ENCODE data around the gene EVC. TPM values are rescaled to one million over a fixed set of nuclear protein-coding genes. Genes with fewer than 3 reads are reported as not detected.

Gene EVC
- total RNA-seq, 1 experiment from 2014 or later, result 3.1 TPM

DNA sequence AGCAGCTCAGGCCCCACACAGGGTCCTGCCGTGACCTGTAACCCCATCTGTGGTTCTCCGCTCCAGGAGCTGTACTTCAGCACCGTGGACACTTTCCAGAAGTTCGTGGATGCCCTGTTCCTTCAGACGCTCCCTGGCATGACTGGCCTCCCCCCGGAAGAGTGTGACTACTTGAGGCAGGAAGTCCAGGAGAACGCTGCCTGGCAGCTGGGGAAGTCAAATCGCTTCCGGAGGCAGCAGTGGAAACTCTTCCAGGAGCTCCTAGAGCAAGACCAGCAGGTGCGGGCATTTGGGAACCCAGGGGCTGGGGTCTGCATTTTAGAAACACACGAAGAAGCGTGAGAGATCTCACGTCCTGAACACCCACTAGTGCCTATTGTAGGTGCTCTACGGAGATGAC, 72.5 kb downstream of the EVC start:
- no peak for DNase-seq (ENCODE audit: extremely low read depth, low read depth)

DNA sequence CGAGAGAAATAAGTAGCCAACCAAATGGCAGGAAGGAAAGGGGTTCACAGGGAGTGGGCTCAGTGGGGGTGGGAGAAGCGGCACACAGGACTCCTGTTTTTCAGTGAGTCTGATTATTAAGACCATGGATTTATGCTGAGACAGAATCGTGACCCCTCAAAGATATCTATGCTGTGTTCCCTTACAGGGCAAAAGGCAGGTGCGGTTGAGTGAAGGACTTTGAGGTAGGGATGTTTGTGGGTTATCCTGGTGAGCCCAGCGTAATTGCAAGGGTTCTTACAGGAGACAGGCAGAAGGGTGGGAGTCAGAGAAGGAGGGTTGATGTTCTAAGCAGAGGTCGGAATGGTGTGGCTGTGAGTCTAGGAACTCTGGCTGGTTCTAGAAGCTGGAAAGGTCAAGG, 73.0 kb downstream of the EVC start:
- DNase-seq (ENCODE audit: extremely low read depth, low read depth), result no peak

DNA sequence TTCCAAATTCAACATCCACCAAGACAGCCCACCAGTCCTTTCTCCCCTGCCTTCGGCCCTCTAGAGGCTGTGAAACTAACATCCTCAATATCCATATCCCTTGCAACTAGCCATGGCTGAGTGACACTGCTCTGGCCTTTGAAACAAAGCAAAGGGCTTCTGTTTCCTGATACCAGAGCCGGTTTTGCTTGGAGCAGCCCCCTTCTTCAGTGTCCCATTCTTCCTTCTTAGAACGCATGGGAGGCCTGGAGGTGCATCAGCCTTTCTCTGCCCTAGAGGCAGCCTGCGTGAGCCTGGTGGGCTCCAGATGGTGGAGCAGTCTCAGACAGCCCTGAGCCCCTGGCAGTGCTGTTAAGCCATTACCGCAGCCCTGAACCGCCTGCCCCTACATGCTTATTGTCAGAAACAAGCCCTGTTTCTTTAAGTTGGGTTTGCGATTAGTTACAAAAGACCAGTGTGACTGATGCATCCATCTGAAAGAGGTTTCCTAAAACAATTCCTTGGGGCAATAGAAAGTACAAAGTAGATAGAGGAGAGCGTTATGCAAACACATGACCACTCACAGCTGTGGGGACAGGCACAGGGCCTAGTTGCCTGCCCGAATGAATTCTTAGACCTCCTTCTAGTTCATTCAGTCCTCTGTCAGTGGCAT, 74.1 kb downstream of the EVC start:
- no peak for DNase-seq (ENCODE audit: extremely low read depth, low read depth)

DNA sequence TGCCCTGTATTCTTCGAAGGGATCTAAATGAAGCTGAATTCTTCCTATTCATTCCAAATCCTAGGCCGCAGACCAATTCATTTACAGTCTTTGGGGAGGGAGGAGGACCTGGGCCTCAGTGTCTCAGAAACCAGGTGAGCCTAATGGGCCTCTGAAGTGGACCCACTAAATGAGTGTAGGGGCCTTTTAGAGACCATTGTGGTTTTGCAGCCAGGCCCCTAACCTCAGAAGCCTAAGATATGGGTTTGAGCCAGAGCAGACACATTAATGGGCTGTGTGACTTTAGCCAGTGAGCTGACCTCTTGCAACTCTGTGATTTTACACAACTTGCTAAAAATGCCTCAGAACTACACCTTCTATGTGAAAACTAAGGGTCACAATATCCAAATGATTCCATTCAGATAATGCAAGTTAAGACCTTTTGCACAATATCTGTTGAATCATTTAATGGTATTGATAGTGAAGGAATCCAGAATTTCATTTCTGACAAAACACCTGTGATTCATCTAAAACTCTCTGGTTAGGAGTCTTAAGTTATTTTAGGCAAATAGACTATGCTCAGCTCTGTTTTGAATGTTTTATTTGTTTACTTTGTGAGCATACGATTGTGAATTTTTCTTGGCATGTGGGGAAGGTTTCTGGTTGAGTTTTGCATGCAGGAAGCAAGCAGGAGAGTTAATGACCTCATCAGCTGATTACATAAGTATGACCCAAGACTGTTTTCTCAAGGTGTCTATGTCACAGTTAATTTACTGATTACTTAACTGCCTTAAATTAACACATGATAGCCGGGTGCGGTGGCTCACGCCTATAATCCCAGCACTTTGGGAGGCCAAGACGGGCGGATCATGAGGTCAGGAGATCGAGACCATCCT, 75.0 kb downstream of the EVC start:
- DNase-seq (ENCODE audit: extremely low read depth, low read depth), result no peak

DNA sequence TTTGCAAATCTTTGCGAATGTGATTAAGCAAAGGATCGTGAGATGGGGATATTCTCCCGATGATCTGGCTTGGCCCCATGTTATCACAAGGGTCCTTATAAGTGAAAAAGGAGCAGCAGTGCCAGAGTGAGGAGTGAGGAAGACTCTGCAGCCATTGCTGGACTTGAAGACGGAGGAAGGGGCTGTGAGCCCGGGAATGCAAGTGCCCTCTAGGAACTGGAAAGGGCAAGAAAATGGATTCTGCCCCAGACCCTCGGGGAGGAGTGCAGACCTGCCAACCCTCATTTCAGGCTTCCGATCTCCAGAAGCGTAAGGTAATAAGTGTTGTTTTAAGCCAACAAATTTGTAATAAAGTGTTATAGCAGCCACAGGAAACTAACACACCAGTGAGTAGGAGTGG, 76.3 kb downstream of the EVC start:
- no peak for DNase-seq (ENCODE audit: extremely low read depth, low read depth)

DNA sequence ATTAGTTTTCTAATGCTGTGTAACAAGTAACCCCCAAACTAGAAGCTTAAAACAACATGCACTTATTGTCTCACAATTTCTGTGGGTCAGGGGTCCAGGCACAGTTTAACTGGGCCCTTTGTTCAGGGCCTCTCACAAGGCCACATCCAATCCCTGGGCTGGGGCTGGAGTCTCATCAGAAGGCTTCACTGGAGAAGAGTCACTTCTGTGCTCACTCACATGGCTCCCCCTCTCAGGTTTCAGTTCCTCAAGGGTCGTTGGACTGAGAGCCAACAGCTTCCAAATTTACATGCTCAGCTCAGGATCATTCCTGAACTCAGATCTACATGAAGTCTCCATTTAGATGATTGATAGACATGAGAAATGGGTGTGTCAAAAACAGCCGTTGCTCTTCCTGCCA, 77.1 kb downstream of the EVC start:
- DNase-seq (ENCODE audit: extremely low read depth, low read depth), result no peak

DNA sequence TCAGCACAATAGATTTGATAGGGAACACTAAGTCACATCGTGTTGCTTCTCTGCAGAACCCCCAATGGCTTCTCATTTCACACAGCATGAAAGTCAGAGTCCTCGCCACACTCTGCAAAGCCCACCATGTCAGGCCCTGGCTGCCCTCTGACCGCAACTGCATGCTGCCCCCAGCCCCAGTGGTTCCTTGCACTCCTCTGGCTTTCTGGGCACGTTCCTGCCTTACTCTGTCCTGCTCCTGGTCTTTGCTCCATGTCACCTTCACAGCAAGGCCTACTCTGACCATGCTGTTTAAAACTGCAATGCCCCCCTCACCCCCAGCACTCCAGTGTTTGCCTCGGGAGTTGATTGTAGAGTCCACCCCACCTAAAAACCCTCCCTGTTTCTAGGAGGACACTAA, 78.1 kb downstream of the EVC start:
- DNase-seq (ENCODE audit: extremely low read depth, low read depth), result no peak

DNA sequence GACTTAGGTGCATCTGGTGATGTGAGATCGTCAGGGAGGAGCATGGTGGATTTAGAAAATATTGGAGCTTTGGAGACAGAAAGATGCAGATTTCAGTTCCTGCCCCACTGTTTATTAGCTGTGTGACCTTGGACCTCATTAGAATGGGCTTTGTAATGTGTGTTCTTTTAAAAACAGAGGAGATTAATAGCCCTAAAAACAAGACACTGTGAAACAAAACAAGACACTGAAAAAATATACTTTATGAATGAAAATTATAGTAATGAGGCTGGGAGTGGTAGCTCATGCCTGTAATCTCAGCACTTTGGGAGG, 79.5 kb downstream of the EVC start:
- DNase-seq (ENCODE audit: extremely low read depth, low read depth), result no peak

DNA sequence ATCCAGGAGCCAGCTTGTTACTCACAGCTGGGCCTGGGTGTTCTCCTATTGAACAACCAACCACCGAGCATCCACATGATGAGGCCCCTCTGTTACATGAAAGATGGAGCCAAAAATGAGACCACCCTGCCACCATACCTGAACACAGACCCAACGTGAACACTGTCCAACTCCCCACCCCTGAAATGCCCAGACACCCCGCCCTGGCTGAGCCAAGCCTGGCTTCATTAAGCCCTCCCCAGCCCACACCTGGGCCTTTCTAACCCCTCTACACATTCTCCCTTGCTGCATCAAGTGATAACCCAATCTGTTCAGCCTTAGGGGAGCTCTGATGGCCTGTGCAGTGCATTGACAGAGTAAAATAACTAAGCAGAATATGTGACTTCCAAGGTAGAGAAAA, 80.7 kb downstream of the EVC start:
- no peak for DNase-seq (ENCODE audit: extremely low read depth, low read depth)

DNA sequence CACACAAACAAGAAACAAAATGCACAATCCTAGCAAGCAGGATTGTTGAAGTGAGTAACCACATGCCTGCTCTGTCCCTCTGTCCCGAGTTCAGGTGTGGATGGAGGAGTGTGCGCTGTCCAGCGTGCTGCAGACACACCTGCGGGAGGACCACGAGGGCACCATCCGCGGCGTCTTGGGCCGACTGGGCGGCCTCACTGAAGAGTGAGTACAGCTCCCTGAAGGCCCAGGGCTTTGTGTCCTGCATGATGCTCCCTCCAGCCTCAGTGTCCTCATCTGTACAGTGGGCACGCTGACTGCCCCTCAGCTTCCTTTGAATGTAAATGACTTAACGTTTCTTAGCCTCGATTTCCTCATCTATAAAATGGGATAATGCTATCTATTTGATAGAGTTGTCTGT, 82.5 kb downstream of the EVC start:
- DNase-seq (ENCODE audit: extremely low read depth, low read depth), result no peak

DNA sequence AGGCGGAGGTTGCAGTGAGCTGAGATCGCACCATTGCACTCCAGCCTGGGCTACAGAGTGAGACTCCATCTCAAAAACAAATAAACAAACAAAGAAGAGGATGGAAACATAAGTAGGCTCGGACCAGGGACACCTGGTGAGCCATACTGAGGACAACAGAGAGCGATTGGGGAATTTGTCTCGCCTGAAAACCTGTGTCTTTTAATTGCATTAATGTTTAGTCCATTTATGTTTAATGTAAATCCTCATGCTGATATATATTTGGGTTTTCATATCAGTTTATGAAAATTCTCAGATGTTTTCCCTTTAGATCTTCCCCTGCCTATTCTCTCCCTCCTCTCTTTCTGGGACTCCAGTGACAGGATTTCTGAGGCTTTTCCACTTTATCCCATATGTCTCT, 84.6 kb downstream of the EVC start:
- DNase-seq (ENCODE audit: extremely low read depth, low read depth), result no peak

DNA sequence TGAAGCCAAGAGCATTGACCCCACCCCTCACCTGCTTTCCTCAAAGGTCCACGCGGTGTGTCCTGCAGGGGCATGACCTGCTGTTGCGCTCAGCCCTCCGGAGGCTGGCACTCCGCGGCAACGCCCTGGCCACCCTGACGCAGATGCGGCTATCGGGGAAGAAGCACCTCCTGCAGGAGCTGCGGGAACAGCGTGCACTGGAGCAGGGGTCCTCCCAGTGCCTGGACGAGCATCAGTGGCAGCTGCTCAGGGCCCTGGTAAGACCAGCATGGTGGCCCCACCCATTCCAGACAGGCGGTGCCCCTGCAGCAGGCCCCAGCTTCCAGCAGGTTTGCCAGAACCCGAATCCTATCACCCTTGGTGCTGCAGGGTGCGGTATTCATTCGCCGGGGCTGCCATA, 86.0 kb downstream of the EVC start:
- DNase-seq (ENCODE audit: extremely low read depth, low read depth), result no peak

DNA sequence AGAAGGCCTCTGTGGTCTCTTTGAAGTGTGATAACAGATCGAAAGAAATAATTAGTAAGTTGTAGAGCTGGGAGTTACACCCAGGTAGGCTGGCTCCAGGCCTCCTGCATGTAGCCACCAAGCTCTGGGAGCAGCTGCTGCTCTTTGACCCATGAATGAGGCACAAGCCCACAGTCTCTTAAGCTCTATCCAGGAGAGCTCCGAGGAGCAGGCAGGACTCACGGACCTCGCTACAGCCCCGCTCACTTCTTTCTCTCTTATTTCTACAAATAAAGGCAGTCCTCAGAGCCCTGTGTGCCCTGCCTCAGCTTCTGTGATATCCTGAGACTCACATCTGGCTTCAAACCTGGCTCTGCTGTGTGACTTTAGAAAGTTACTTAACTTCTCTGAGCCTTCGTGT, 86.9 kb downstream of the EVC start:
- no peak for DNase-seq (ENCODE audit: extremely low read depth, low read depth)

DNA sequence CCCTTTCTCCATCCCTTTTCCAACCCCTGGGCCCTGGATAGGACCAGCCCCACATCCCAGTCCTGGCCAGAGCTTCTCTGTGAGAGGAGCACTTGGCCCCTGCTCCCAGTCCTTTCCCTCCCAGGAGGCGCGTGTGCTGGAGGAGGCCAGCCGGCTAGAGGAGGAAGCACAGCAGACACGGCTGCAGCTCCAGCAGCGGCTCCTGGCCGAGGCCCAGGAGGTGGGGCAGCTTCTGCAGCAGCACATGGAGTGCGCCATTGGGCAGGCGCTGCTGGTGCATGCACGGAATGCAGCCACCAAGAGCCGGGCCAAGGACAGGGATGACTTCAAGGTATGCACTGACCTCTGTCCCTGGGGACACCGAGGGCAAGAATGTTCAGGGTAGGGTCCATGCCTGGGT, 87.5 kb downstream of the EVC start:
- no peak for DNase-seq (ENCODE audit: extremely low read depth, low read depth)

DNA sequence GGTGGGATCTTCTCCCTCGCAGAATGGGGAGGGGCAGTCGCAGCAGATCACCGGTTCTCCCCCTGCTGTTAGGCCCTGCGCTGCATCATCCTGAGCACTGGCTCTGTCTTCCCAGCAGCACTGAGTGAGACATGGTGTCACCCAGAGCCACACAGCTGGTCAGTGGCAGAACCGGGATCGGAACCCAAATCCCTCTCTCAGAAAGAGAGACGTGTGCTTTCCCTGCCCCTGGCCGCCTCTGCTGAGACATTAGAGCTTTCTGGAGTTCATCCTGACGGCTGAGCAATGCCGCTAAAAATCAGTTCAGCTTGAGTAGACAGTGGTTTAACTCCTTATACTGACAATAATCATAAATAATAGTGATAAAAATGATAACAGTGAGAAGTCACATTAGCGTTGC, 87.9 kb downstream of the EVC start:
- DNase-seq (ENCODE audit: extremely low read depth, low read depth), result no peak

DNA sequence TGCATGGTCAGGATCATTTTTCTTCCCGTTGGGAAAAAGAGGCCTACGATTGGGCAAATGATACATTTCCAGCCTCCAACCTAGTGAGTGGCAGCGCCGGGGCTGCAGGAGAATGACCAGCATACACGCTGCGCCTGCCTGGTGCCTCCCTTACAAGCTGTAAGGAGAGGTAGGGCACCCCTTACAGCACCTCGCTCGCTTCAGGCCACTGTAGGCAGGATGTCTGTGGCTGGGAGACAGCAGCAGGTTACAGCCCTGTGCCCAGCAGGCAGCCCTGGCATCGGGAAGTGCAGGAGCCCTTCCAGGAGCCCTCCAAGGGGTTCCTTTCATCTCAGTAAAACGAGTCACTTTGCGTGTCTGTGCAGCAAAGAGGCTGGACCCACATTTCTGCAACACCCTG, 88.4 kb downstream of the EVC start:
- DNase-seq (ENCODE audit: extremely low read depth, low read depth), result no peak

DNA sequence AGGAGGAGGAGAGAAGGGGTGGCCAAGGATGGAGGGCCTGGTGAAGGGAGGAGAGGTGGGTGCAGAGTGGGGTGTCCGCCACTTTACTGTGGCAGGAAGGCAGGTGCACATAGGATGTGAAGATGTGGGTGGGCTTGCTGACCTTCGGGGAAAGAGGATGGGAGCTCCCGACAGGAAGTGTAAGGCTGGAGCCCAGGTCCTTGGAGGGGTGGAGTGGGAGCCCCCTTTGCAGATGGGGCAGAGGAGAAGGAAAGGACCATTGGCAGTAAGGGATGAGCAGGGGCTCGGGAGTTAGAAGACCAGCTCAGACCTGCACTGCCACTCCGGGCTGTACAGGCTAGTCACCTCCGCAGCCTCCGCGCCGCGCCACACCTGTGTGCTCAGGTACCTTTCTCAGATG, 89.5 kb downstream of the EVC start:
- no peak for DNase-seq (ENCODE audit: extremely low read depth, low read depth)

DNA sequence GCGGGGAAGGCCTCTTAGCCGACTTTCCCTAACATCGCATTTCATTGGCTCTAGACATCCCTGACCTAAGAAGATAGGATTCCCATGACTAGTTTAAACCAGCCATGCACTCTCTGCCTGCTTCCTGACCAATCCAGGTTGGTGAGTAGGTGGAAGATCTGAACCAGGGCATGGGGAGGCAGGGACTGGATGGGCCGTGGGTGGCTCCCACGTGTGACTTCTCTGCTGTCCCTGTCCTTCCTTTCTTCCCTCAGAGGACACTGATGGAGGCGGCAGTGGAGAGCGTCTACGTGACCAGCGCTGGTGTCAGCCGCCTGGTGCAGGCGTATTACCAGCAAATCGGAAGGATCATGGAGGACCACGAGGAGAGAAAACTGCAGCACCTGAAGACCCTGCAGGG, 90.7 kb downstream of the EVC start:
- DNase-seq (ENCODE audit: extremely low read depth, low read depth), result no peak

DNA sequence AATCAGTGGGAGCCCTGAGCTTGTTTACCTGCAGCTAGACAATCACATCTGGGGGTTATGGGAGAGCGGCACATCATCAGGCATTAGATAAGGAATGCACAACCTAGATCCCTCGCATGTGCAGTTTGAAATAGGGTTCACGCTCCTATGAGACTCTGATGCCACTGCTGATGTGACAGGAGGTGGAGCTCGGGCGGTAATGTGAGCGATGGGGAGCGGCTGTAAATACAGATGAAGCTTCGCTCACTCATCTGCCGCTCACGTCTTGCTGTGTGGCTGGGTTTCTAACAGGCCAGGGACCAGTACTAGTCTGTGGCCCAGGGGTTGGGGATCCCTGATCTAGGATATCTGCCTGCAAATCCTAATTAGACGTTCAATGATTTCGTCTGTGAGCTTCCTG, 91.6 kb downstream of the EVC start:
- DNase-seq (ENCODE audit: extremely low read depth, low read depth), result no peak

DNA sequence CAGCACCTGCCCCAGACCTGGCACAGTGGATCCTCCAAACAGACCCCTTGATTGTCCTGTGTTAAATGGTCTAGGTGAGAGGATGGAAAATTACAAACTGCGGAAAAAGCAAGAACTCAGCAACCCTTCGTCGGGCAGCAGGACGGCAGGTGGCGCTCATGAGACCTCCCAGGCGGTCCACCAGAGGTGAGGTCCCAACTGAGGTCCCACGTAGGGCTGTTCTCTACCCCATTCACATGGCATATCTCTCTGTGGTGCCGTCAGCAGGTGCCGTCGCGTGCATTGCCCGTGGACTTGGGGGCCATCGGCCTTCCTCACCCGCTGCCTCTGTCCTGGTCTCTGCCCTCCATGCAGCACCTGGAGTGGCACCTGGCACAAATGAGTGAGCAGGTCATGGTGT, 93.7 kb downstream of the EVC start:
- DNase-seq (ENCODE audit: extremely low read depth, low read depth), result no peak

DNA sequence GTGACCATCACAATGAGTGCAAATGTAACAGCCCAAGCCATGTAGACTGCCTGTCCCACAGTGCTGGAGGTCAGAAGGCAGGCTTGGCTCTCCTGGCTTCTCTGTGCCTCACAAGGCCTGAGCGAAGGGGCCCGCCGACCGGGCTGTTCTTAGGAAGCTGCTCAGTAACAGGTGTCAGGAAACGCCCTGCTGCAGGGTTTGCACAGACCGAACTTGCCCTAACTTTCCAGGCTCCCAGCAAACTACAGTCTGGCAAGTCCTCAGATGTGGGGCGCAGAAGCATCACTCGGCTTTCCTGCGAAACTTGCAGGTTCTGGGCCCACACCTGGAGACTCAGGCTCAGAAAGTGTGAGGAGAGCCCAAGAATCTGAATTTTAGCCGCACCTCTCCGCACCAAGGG, 94.3 kb downstream of the EVC start:
- DNase-seq (ENCODE audit: extremely low read depth, low read depth), result no peak

DNA sequence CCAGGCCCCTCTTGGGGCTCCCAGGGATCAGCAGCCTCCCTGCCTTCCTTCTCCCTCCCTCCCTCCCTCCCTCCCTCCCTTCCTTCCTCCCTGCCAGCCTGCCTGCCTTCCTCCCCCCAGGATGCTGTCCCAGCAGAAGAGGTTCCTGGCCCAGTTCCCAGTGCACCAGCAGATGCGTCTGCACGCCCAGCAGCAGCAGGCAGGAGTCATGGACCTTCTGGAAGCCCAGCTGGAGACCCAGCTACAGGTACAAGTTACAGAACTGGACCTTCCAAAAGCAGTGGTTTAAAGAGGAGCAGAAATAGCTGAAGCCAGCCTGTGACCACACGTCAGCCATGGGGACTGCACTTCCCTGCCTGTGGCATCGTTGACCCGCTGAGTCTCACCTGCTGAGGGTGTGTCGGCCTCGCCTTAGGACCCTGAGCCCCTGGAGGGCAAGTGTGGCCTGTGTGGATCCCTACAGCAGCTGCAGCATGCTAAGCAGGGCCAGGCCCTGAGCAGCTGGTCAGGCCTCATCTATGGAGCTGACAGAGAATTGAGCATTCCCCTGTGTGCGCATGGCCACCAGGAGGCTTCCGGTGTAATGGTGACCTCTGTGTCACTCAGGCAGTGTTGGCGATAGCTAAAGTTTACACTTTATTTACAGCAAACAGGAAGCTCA, 97.2 kb downstream of the EVC start:
- no peak for DNase-seq (ENCODE audit: extremely low read depth, low read depth)

Data from NCI-H460 (cell line).